H9 (cell line): ENCODE measurements around the gene BACH2. TPM values are rescaled to one million over a fixed set of nuclear protein-coding genes. Genes with fewer than 3 reads are reported as not detected.
"Not testable (repeated sequence)": the region's sequence is repeated elsewhere in the genome, so short reads cannot be mapped to it uniquely, and the experiment has no call there.

Experiments
- DNase-seq: peaks from one replicate; pipeline ENCODE4 v3.0.0-alpha.2; 2017
- H2AFZ ChIP-seq: one replicate; pipeline ENCODE4 v1.6.1; 2013; ENCODE audit warnings: mild to moderate bottlenecking, low read length, control low read depth, moderate library complexity
- H2AK5ac ChIP-seq: 2 replicates; pipeline ENCODE4 v1.6.1; 2013; ENCODE audit warnings: low read length, control low read depth, mixed read lengths; ENCODE audit not compliant: insufficient read length
- H2BK120ac ChIP-seq: one replicate; pipeline ENCODE4 v1.6.1; 2013; ENCODE audit warnings: low read depth, mild to moderate bottlenecking, low read length, control low read depth, inconsistent platforms; ENCODE audit not compliant: poor library complexity, severe bottlenecking
- H2BK12ac ChIP-seq: 2 replicates; pipeline ENCODE4 v1.6.1; 2013; ENCODE audit warnings: low read length, control low read depth, mixed read lengths, low read depth; ENCODE audit not compliant: insufficient read length
- H2BK15ac ChIP-seq: 2 replicates; pipeline ENCODE4 v1.6.1; 2013; ENCODE audit warnings: low read depth, low read length, control low read depth
- H2BK20ac ChIP-seq: one replicate; pipeline ENCODE4 v1.6.1; 2013; ENCODE audit warnings: low read depth, mild to moderate bottlenecking, low read length, control low read depth, inconsistent platforms; ENCODE audit not compliant: poor library complexity, severe bottlenecking
- H2BK5ac ChIP-seq: 2 replicates; pipeline ENCODE4 v1.6.1; 2013; ENCODE audit warnings: low read length, control low read depth, mixed read lengths; ENCODE audit not compliant: insufficient read length
- H3K14ac ChIP-seq: 2 replicates; pipeline ENCODE4 v1.6.1; 2013; ENCODE audit warnings: low read length, control low read depth; ENCODE audit not compliant: insufficient read depth
- H3K18ac ChIP-seq: 2 replicates; pipeline ENCODE4 v1.6.1; 2013; ENCODE audit warnings: low read depth, mild to moderate bottlenecking, mixed read lengths, low read length, control low read depth; ENCODE audit not compliant: insufficient read length
- H3K23ac ChIP-seq: 2 replicates; pipeline ENCODE4 v1.6.1; 2013; ENCODE audit warnings: low read length, control low read depth, mixed read lengths, low read depth; ENCODE audit not compliant: insufficient read length
- H3K23me2 ChIP-seq: 2 replicates; pipeline ENCODE4 v1.6.1; 2013; ENCODE audit warnings: low read depth, mild to moderate bottlenecking, mixed read lengths, low read length, control low read depth; ENCODE audit not compliant: insufficient read length, poor library complexity, severe bottlenecking
- H3K27ac ChIP-seq: 2 replicates; pipeline ENCODE4 v1.5.1; 2013; ENCODE audit warnings: low read length, control low read depth, mixed read lengths, low read depth; ENCODE audit not compliant: insufficient read length
- H3K27me3 ChIP-seq: 2 replicates; pipeline ENCODE4 v1.6.1; 2013; ENCODE audit warnings: low read length, control low read depth, inconsistent platforms; ENCODE audit not compliant: insufficient read depth
- H3K4ac ChIP-seq: 2 replicates; pipeline ENCODE4 v1.6.1; 2013; ENCODE audit warnings: low read depth, mild to moderate bottlenecking, control low read depth, inconsistent platforms, low read length, moderate library complexity
- H3K4me1 ChIP-seq: 2 replicates; pipeline ENCODE4 v1.6.1; 2013; ENCODE audit warnings: low read length, control low read depth, inconsistent platforms; ENCODE audit not compliant: insufficient read depth
- H3K4me2 ChIP-seq: 2 replicates; pipeline ENCODE4 v1.6.1; 2013; ENCODE audit warnings: low read length, control low read depth, mixed read lengths; ENCODE audit not compliant: insufficient read length, insufficient read depth
- H3K56ac ChIP-seq: 2 replicates; pipeline ENCODE4 v1.6.1; 2013; ENCODE audit warnings: low read depth, mild to moderate bottlenecking, mixed read lengths, low read length, control low read depth; ENCODE audit not compliant: insufficient read length
- H3K79me1 ChIP-seq: 2 replicates; pipeline ENCODE4 v1.6.1; 2013; ENCODE audit warnings: low read depth, mild to moderate bottlenecking, moderate library complexity, low read length, control low read depth, inconsistent platforms; ENCODE audit not compliant: insufficient read depth, poor library complexity, severe bottlenecking
- H3K79me2 ChIP-seq: 2 replicates; pipeline ENCODE4 v1.6.1; 2013; ENCODE audit warnings: low read length, control low read depth, inconsistent platforms; ENCODE audit not compliant: insufficient read depth
- H3K9ac ChIP-seq: 2 replicates; pipeline ENCODE4 v1.6.1; 2013; ENCODE audit warnings: low read length, control low read depth, mixed read lengths; ENCODE audit not compliant: insufficient read length; ENCODE audit errors: extremely low read depth
- H3K9me3 ChIP-seq: one replicate; pipeline ENCODE4 v1.6.1; 2013; ENCODE audit warnings: low read depth, low read length, inconsistent platforms; ENCODE audit not compliant: control insufficient read depth
- H3T11ph ChIP-seq: one replicate; pipeline ENCODE4 v1.6.1; 2013; ENCODE audit warnings: mild to moderate bottlenecking, low read length, control low read depth, inconsistent platforms
- H4K20me1 ChIP-seq: one replicate; pipeline ENCODE4 v1.6.1; 2013; ENCODE audit not compliant: control insufficient read depth, insufficient read length, insufficient read depth
- H4K5ac ChIP-seq: 2 replicates; pipeline ENCODE4 v1.6.1; 2013; ENCODE audit warnings: low read depth, mild to moderate bottlenecking, mixed read lengths, low read length, control low read depth; ENCODE audit not compliant: insufficient read length
- H4K8ac ChIP-seq: replicated peaks from 2 replicates; pipeline ENCODE4 v1.6.1; 2013; ENCODE audit warnings: low read length, control low read depth, mixed read lengths, low read depth; ENCODE audit not compliant: insufficient read length
- H4K91ac ChIP-seq: 2 replicates; pipeline ENCODE4 v1.6.1; 2013; ENCODE audit warnings: low read depth, mild to moderate bottlenecking, moderate library complexity, mixed read lengths, low read length, control low read depth; ENCODE audit not compliant: insufficient read length
- H3K27ac Mint-ChIP-seq, 3 experiments: 2 replicates in 2 of 3; 3 replicates in 1 of 3; pipeline ENCODE4 v1.8.0; 2020 to 2021; ENCODE audit warnings: mixed read lengths in 3 of 3, mild to moderate bottlenecking in 1 of 3, moderate library complexity in 1 of 3
- H3K27me3 Mint-ChIP-seq: 2 replicates; pipeline ENCODE4 v1.8.0; 2021; ENCODE audit warnings: low read depth, mild to moderate bottlenecking, moderate library complexity, mixed read lengths
- H3K36me3 Mint-ChIP-seq, 3 experiments: 2 replicates in 2 of 3; 3 replicates in 1 of 3; pipeline ENCODE4 v1.8.0; 2020 to 2021; ENCODE audit warnings: low read depth in 3 of 3, mixed read lengths in 3 of 3; ENCODE audit not compliant: insufficient read depth in 1 of 3
- H3K4me1 Mint-ChIP-seq, 2 experiments: 2 replicates each; pipeline ENCODE4 v1.8.0; 2020; ENCODE audit warnings: mixed read lengths in 2 of 2
- H3K4me3 Mint-ChIP-seq, 2 experiments: 2 replicates in 1 of 2; 3 replicates in 1 of 2; pipeline ENCODE4 v1.8.0; 2020 to 2021; ENCODE audit warnings: mild to moderate bottlenecking in 2 of 2, mixed read lengths in 2 of 2, moderate library complexity in 1 of 2
- H3K9me3 Mint-ChIP-seq, 2 experiments: 2 replicates in 1 of 2; 3 replicates in 1 of 2; pipeline ENCODE4 v1.8.0; 2020; ENCODE audit warnings: mild to moderate bottlenecking in 2 of 2, mixed read lengths in 2 of 2, moderate library complexity in 1 of 2
- WGBS: extraction: QIAGEN DNeasy Blood & Tissue Kit; methylation state at CpG from one replicate; pipeline ENCODE4 v1.1.7; 2013; ENCODE audit warnings: missing lambda C conversion rate, low lambda C conversion rate, mixed read lengths; ENCODE audit not compliant: insufficient read length; ENCODE audit errors: extremely low coverage; 5-methylcytosine and 5-hydroxymethylcytosine counted together
- total RNA-seq: library from RNA; stranded (reverse); gene quantifications from 2 replicates; pipeline ENCODE4 v1.2.1, GENCODE V29; 2021
- TF ChIP-seq, protein P1 (sequence below): fragments of 200-600 bp; sonication (generic); conservative IDR thresholded peaks from 3 replicates; pipeline ENCODE4 v1.8.0; 2021; ENCODE audit warnings: antibody characterized with exemption, mild to moderate bottlenecking

The BACH2 gene
- total RNA-seq, 1 experiment from 2014 or later: 2.0 TPM

DNA sequence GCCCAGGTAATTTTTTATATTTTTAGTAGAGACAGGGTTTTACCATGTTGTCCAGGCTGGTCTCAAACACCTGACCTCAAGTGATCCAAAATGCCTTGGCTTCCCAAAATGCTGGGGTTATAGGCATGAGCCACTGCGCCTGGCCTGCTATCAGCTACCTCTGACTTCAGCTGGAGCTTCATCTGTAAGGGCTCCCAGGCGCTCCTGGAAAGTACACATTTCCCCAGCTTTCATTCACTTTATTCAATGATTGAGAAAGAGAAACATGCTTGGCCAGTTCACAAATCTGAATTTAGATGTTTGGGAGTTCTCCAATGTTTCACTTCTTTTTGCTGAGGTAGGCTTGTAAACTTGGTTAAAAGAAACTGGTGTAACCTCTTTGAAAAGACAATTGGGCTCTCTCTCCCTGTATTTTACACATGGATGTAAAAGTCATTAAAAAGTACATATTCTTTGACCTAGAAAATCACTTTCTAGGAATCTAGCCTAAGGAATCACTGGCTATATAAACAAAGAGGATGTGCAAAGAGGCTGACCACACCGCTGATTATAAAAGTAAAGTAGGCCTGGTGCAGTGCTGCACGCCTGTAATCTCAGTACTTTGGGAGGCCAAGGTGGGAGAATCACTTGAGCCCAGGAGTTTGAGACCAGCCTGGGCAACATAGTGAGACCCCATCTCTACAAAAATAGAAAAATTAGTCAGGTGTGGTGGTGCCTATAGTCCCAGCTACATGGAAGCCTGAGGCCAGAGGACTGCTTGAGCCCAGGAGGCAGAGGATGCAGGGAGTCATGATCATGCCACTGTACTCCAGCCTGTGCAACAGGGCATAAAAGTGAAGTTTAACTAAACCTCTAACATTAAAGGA, 128.9 kb downstream of the BACH2 start:
- no peak overlapping the region for H4K8ac ChIP-seq
- no peak overlapping the region for H2BK5ac ChIP-seq
- no peak overlapping the region for H2BK12ac ChIP-seq
- no peak overlapping the region for H2AFZ ChIP-seq
- WGBS: no CpG with 5 or more reads among the region's 4 CpGs
- no peak overlapping the region for H3K9ac ChIP-seq
- H3T11ph ChIP-seq: no peak overlapping the region
- H3K27ac Mint-ChIP-seq: no peak overlapping the region
- TF ChIP-seq, protein P1, sequence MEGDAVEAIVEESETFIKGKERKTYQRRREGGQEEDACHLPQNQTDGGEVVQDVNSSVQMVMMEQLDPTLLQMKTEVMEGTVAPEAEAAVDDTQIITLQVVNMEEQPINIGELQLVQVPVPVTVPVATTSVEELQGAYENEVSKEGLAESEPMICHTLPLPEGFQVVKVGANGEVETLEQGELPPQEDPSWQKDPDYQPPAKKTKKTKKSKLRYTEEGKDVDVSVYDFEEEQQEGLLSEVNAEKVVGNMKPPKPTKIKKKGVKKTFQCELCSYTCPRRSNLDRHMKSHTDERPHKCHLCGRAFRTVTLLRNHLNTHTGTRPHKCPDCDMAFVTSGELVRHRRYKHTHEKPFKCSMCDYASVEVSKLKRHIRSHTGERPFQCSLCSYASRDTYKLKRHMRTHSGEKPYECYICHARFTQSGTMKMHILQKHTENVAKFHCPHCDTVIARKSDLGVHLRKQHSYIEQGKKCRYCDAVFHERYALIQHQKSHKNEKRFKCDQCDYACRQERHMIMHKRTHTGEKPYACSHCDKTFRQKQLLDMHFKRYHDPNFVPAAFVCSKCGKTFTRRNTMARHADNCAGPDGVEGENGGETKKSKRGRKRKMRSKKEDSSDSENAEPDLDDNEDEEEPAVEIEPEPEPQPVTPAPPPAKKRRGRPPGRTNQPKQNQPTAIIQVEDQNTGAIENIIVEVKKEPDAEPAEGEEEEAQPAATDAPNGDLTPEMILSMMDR: no peak
- H2BK20ac ChIP-seq: no peak overlapping the region
- H4K20me1 ChIP-seq: no peaks in the 10 kb centered on the region
- H3K79me2 ChIP-seq: no peaks in the 10 kb centered on the region
- H3K4ac ChIP-seq: no peak overlapping the region
- no peak overlapping the region for H3K18ac ChIP-seq
- H3K4me1 ChIP-seq: no peaks in the 10 kb centered on the region; the same call in 1 of the 2 replicates
- H4K91ac ChIP-seq: no peak overlapping the region
- no peak overlapping the region for H4K5ac ChIP-seq
- no peak overlapping the region for H2AK5ac ChIP-seq
- no peak overlapping the region for H2BK120ac ChIP-seq
- H3K23me2 ChIP-seq: no peaks in the 10 kb centered on the region
- peaks cover 0 to under 1% of the 10 kb centered on the region in 2 experiments; a peak in 3 of 5 replicates for H3K9me3 Mint-ChIP-seq
- H3K23ac ChIP-seq: no peak overlapping the region
- no peaks in the 10 kb centered on the region for H3K36me3 Mint-ChIP-seq
- H3K4me3 Mint-ChIP-seq: no peak overlapping the region
- H3K27ac ChIP-seq: no peak overlapping the region
- peaks cover 2 to 11% of the 10 kb centered on the region in 2 experiments; a peak in 2 of 4 replicates for H3K4me1 Mint-ChIP-seq
- H3K79me1 ChIP-seq: no peaks in the 10 kb centered on the region
- no peaks in the 10 kb centered on the region for H3K9me3 ChIP-seq
- H3K4me2 ChIP-seq: no peak overlapping the region
- no peaks in the 10 kb centered on the region; the same call in 1 of the 2 replicates for H3K27me3 Mint-ChIP-seq
- no peak for DNase-seq
- no peak overlapping the region for H3K14ac ChIP-seq
- H3K27me3 ChIP-seq: no peaks in the 10 kb centered on the region
- H3K56ac ChIP-seq: no peak overlapping the region
- no peak overlapping the region for H2BK15ac ChIP-seq

DNA sequence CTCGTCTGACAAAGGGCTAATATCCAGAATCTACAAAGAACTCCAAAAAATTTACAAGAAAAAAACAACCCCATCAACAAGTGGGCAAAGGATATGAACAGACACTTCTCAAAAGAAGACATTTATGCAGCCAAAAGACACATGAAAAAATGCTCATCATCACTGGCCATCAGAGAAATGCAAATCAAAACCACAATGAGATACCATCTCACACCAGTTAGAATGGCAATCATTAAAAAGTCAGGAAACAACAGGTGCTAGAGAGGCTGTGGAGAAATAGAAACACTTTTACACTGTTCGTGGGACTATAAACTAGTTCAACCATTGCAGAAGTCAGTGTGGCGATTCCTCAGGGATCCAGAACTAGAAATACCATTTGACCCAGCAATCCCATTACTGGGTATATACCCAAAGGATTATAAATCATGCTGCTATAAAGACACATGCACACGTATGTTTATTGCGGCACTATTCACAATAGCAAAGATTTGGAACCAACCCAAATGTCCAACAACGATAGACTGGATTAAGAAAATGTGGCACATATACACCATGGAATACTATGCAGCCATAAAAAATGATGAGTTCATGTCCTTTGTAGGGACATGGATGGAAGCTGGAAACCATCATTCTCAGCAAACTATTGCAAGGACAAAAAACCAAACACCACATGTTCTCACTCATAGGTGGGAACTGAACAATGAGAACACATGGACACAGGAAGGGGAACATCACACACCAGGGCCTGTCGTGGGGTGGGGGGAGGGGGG, 130.3 kb downstream of the BACH2 start:
- H2BK120ac ChIP-seq, H3K79me2 ChIP-seq, H3K9me3 ChIP-seq, H3K23me2 ChIP-seq, H4K5ac ChIP-seq, H3K27ac ChIP-seq, DNase-seq, H3K18ac ChIP-seq, H3K9ac ChIP-seq, H4K20me1 ChIP-seq, H2AFZ ChIP-seq, H3K27me3 ChIP-seq, H3K27ac Mint-ChIP-seq, H3K36me3 Mint-ChIP-seq, H3K4me3 Mint-ChIP-seq, H3K27me3 Mint-ChIP-seq, H2BK12ac ChIP-seq, H2AK5ac ChIP-seq, H2BK5ac ChIP-seq, H3K23ac ChIP-seq, H3K79me1 ChIP-seq, H3K4me2 ChIP-seq, H3K14ac ChIP-seq, H3T11ph ChIP-seq, H4K8ac ChIP-seq, H3K9me3 Mint-ChIP-seq, H4K91ac ChIP-seq, H3K4me1 ChIP-seq, H2BK20ac ChIP-seq, H3K56ac ChIP-seq, H2BK15ac ChIP-seq, H3K4ac ChIP-seq: not testable (repeated sequence)
- no CpG with 5 or more reads among the region's 7 CpGs for WGBS
- H3K4me1 Mint-ChIP-seq: peaks cover 2 to 12% of the 10 kb centered on the region in 2 experiments; a peak in 2 of 4 replicates
